ENCODE data around the gene PAX5. TPM values are rescaled to one million over a fixed set of nuclear protein-coding genes. Genes with fewer than 3 reads are reported as not detected.

The PAX5 gene
- total RNA-seq, 2 experiments from 2014 or later = 62.5 to 141 TPM

- peak overlapping the region; percentile 64 for H3K4me2 ChIP-seq (ENCODE audit: low read length)
- peak overlapping the region; percentile 38 for H3K4me3 ChIP-seq (ENCODE audit: low read depth, low read length, poor library complexity, severe bottlenecking)
- H3K4me1 ChIP-seq (ENCODE audit: insufficient read depth, low read length, poor library complexity, severe bottlenecking) = peaks cover 68% of the 10 kb centered on the region
- H2AFZ ChIP-seq (ENCODE audit: low read length) = no peak overlapping the region
- TF ChIP-seq, protein P1, sequence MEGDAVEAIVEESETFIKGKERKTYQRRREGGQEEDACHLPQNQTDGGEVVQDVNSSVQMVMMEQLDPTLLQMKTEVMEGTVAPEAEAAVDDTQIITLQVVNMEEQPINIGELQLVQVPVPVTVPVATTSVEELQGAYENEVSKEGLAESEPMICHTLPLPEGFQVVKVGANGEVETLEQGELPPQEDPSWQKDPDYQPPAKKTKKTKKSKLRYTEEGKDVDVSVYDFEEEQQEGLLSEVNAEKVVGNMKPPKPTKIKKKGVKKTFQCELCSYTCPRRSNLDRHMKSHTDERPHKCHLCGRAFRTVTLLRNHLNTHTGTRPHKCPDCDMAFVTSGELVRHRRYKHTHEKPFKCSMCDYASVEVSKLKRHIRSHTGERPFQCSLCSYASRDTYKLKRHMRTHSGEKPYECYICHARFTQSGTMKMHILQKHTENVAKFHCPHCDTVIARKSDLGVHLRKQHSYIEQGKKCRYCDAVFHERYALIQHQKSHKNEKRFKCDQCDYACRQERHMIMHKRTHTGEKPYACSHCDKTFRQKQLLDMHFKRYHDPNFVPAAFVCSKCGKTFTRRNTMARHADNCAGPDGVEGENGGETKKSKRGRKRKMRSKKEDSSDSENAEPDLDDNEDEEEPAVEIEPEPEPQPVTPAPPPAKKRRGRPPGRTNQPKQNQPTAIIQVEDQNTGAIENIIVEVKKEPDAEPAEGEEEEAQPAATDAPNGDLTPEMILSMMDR (conservative IDR thresholded peaks at IDR 0.05; ENCODE audit: low read length) = no peak
- TF ChIP-seq EZH2phosphoT487 (IDR thresholded peaks at IDR 0.05; ENCODE audit: borderline replicate concordance, low read depth, low read length) = no peak
- no peaks in the 10 kb centered on the region for H3K9me3 ChIP-seq (ENCODE audit: low read length)
- BruUV-seq (replicated peaks) = no TSS peak
- H3K9me2 ChIP-seq (ENCODE audit: insufficient read depth, low read length) = no peaks in the 10 kb centered on the region
- H3K36me3 ChIP-seq (ENCODE audit: insufficient read depth, low read length) = peaks cover 96% of the 10 kb centered on the region
- DNase-seq (ENCODE audit: low spot score) = peak; percentile 37
- H4K20me1 ChIP-seq (ENCODE audit: insufficient read depth, low read length) = no peaks in the 10 kb centered on the region
- POLR2A ChIA-PET = interaction anchor here (1.7 to 6.6 kb wide), 3 partner anchors 10 to 19 kb away, joined by 4 to 36 read pairs (median 14); no protein-coding TSS in a partner anchor
- CTCF ChIA-PET (ENCODE audit: unreplicated experiment) = interaction anchor here (1.0 kb wide), 1 partner anchor 11 kb away, joined by 3 read pairs; no protein-coding TSS in a partner anchor
- H3K27ac ChIP-seq (ENCODE audit: low read depth, low read length, poor library complexity, severe bottlenecking) = peak overlapping the region; percentile 72
- peaks cover 54% of the 10 kb centered on the region; the same call in 1 of the 2 replicates for H3K79me2 ChIP-seq (ENCODE audit: insufficient read depth, low read depth, low read length)
- intact Hi-C loops (cut with micrococcal nuclease; ENCODE audit: unreplicated experiment) = no loop called here
Observed at GRCh38 chr9:37011530-37011929, 22.5 kb downstream of the PAX5 start.

GRCh38 chr9:37010976-37011375, 23.1 kb downstream of the PAX5 start:
- Histone ChIP-seq H4K20me1 (ENCODE audit: insufficient read depth, low read length) (no peaks in the 10 kb centered on the region), H3K79me2 (ENCODE audit: insufficient read depth, low read depth, low read length) (peaks cover 54% of the 10 kb centered on the region; the same call in 1 of the 2 replicates), H3K4me2 (ENCODE audit: low read length) (peak overlapping the region; percentile 64), H2AFZ (ENCODE audit: low read length) (no peak overlapping the region), H3K36me3 (ENCODE audit: insufficient read depth, low read length) (peaks cover 96% of the 10 kb centered on the region), H3K9me3 (ENCODE audit: low read length) (no peaks in the 10 kb centered on the region), H3K9me2 (ENCODE audit: insufficient read depth, low read length) (no peaks in the 10 kb centered on the region), H3K4me1 (ENCODE audit: insufficient read depth, low read length, poor library complexity, severe bottlenecking) (peaks cover 74% of the 10 kb centered on the region), H3K27ac (ENCODE audit: low read depth, low read length, poor library complexity, severe bottlenecking) (peak overlapping the region; percentile 72), H3K4me3 (ENCODE audit: low read depth, low read length, poor library complexity, severe bottlenecking) (peak overlapping the region; percentile 38)
- ChIA-PET POLR2A (interaction anchor here (0.5 to 6.6 kb wide), 4 partner anchors 11 to 1087 kb away, joined by 3 to 36 read pairs (median 9); no protein-coding TSS in a partner anchor), CTCF (ENCODE audit: unreplicated experiment) (interaction anchor here (0.6 to 1.0 kb wide), 2 partner anchors 11 to 610 kb away, joined by 3 read pairs; no protein-coding TSS in a partner anchor)
- intact Hi-C loops (cut with micrococcal nuclease; ENCODE audit: unreplicated experiment) = no loop called here
- no peak for TF ChIP-seq EZH2phosphoT487 (IDR thresholded peaks at IDR 0.05; ENCODE audit: borderline replicate concordance, low read depth, low read length)
- TF ChIP-seq, protein P1 (conservative IDR thresholded peaks at IDR 0.05; ENCODE audit: low read length) = no peak
- no peak for DNase-seq (ENCODE audit: low spot score)
- no TSS peak for BruUV-seq (replicated peaks)

GRCh38 chr9:37010180-37010579, 23.9 kb downstream of the PAX5 start:
- ChIA-PET POLR2A (interaction anchor here (0.6 to 6.6 kb wide), 5 partner anchors 12 to 403 kb away, joined by 3 to 36 read pairs (median 8); no protein-coding TSS in a partner anchor), CTCF (ENCODE audit: unreplicated experiment) (interaction anchor here (0.8 kb wide), 1 partner anchor 11 kb away, joined by 3 read pairs; no protein-coding TSS in a partner anchor)
- Histone ChIP-seq H2AFZ (ENCODE audit: low read length) (no peak overlapping the region), H3K4me3 (ENCODE audit: low read depth, low read length, poor library complexity, severe bottlenecking) (peak overlapping the region; percentile 38), H3K27ac (ENCODE audit: low read depth, low read length, poor library complexity, severe bottlenecking) (peak overlapping the region; percentile 72), H4K20me1 (ENCODE audit: insufficient read depth, low read length) (no peaks in the 10 kb centered on the region), H3K4me1 (ENCODE audit: insufficient read depth, low read length, poor library complexity, severe bottlenecking) (peaks cover 82% of the 10 kb centered on the region), H3K79me2 (ENCODE audit: insufficient read depth, low read depth, low read length) (peaks cover 60% of the 10 kb centered on the region; the same call in 1 of the 2 replicates), H3K36me3 (ENCODE audit: insufficient read depth, low read length) (peaks cover 100% of the 10 kb centered on the region), H3K4me2 (ENCODE audit: low read length) (peak overlapping the region; percentile 64), H3K9me2 (ENCODE audit: insufficient read depth, low read length) (no peaks in the 10 kb centered on the region), H3K9me3 (ENCODE audit: low read length) (no peaks in the 10 kb centered on the region)
- TF ChIP-seq EZH2phosphoT487 (IDR thresholded peaks at IDR 0.05; ENCODE audit: borderline replicate concordance, low read depth, low read length) = no peak
- TF ChIP-seq, protein P1 (conservative IDR thresholded peaks at IDR 0.05; ENCODE audit: low read length) = no peak
- no TSS peak for BruUV-seq (replicated peaks)
- intact Hi-C loops (cut with micrococcal nuclease; ENCODE audit: unreplicated experiment) = no loop called here
- no peak for DNase-seq (ENCODE audit: low spot score)
